PFSK-1 (cell line): Measurements from ENCODE around the gene FARS2.

Source experiments
- POLR2AphosphoS5 ChIP-seq: IDR thresholded peaks from 2 replicates; pipeline ENCODE4 v1.6.1; 2012; ENCODE audit warnings: low read depth, mild to moderate bottlenecking, control low read depth, low read length, moderate library complexity
- TF ChIP-seq, protein P1 (sequence below), 2 experiments: IDR thresholded peaks; 2 replicates each; pipeline versions ENCODE4 v1.6.1 to v1.8.0; 2011 to 2012; ENCODE audit warnings: low read depth in 2 of 2, low read length in 2 of 2, control low read depth in 1 of 2, inconsistent platforms in 1 of 2, mild to moderate bottlenecking in 1 of 2, moderate library complexity in 1 of 2; ENCODE audit not compliant: insufficient read depth in 1 of 2

DNA sequence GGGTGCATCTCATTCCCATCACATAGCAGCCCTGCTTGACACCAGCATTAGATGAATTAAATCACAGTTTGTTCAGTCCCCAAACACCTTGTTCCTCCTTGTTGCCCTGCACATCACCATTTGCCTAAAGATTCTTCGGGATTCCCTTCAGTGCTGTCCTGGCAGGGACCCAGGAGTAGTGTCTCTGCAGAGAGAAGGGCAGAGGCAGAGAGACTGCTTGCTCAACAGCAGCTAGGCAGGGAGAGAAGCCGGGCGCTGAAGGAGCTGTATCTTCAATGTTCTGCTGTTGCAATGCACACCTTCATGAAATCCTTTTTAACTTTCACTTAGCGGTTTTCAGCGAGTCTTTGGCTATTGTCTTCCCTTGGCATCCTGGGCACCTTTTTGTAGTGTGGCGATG lies 362.9 kb downstream of the FARS2 start:
- TF ChIP-seq, protein P1, sequence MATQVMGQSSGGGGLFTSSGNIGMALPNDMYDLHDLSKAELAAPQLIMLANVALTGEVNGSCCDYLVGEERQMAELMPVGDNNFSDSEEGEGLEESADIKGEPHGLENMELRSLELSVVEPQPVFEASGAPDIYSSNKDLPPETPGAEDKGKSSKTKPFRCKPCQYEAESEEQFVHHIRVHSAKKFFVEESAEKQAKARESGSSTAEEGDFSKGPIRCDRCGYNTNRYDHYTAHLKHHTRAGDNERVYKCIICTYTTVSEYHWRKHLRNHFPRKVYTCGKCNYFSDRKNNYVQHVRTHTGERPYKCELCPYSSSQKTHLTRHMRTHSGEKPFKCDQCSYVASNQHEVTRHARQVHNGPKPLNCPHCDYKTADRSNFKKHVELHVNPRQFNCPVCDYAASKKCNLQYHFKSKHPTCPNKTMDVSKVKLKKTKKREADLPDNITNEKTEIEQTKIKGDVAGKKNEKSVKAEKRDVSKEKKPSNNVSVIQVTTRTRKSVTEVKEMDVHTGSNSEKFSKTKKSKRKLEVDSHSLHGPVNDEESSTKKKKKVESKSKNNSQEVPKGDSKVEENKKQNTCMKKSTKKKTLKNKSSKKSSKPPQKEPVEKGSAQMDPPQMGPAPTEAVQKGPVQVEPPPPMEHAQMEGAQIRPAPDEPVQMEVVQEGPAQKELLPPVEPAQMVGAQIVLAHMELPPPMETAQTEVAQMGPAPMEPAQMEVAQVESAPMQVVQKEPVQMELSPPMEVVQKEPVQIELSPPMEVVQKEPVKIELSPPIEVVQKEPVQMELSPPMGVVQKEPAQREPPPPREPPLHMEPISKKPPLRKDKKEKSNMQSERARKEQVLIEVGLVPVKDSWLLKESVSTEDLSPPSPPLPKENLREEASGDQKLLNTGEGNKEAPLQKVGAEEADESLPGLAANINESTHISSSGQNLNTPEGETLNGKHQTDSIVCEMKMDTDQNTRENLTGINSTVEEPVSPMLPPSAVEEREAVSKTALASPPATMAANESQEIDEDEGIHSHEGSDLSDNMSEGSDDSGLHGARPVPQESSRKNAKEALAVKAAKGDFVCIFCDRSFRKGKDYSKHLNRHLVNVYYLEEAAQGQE (IDR thresholded peaks at IDR 0.05; ENCODE audit: insufficient read depth in 1 of 2, low read depth in 2 of 2, low read length in 2 of 2), result no peak
- no peak for TF ChIP-seq POLR2AphosphoS5
